NT2/D1 (cell line): ENCODE measurements around the gene EGLN3.

Experiments
- YY1 ChIP-seq: IDR thresholded peaks from 2 replicates; pipeline ENCODE4 v1.6.1; 2011; ENCODE audit not compliant: insufficient read length, insufficient read depth
- ZNF274 ChIP-seq: IDR thresholded peaks from 2 replicates; pipeline ENCODE4 v1.6.1; 2011; ENCODE audit warnings: mild to moderate bottlenecking, low read depth, low read length

DNA sequence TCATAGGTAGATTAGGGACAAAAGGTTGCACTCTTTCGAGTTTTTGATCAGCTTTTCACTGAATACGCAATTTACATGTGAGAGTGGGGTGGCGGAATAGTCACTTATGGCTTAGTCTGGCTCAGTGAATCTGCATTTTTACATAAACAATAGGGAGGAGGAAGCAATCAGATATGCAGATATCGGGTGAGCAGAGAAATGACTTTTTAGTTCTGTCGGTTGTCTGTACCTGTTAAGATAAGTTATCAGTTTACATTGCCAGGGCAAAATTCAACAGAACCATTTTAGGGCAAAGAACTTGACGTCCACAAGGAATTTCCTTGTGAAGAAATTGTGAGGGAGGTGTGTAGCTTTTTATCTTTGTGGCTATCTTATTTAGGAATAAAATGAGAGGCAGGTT, 15.4 kb upstream of the EGLN3 start:
- TF ChIP-seq ZNF274 = no peak
- no peak for TF ChIP-seq YY1
